ENCODE data around the gene PEPD. TPM values are rescaled to one million over a fixed set of nuclear protein-coding genes. Genes with fewer than 3 reads are reported as not detected.

The PEPD gene
- total RNA-seq, 1 experiment from 2014 or later: 83.1 TPM

- TF ChIP-seq ZSCAN18 (CRISPR knock-in tag; IDR thresholded peaks at IDR 0.05) (no peak), NR3C1 (CRISPR knock-in tag; conservative IDR thresholded peaks at IDR 0.05; ENCODE audit: low read depth) (no peak), OVOL2 (CRISPR knock-in tag; IDR thresholded peaks at IDR 0.05; ENCODE audit: borderline replicate concordance) (no peak), RORB (CRISPR knock-in tag; IDR thresholded peaks at IDR 0.05) (no peak), NFYB (CRISPR knock-in tag; conservative IDR thresholded peaks at IDR 0.05; ENCODE audit: low read depth) (no peak), ZNF138 (CRISPR knock-in tag; conservative IDR thresholded peaks at IDR 0.05) (no peak), GTF2I (CRISPR knock-in tag; conservative IDR thresholded peaks at IDR 0.05) (no peak), PRRX2 (CRISPR knock-in tag; IDR thresholded peaks at IDR 0.05) (no peak), ZNF317 (CRISPR knock-in tag; IDR thresholded peaks at IDR 0.05; ENCODE audit: borderline replicate concordance, low read depth) (no peak), NR2C2 (CRISPR knock-in tag; IDR thresholded peaks at IDR 0.05) (no peak), HMGA2 (CRISPR knock-in tag; IDR thresholded peaks at IDR 0.05) (no peak), IRF1 (CRISPR knock-in tag; IDR thresholded peaks at IDR 0.05) (no peak), TCF7 (CRISPR knock-in tag; IDR thresholded peaks at IDR 0.05; ENCODE audit: low read depth) (no peak)
Measured at GRCh38 chr19:33450689-33451088, 70.9 kb downstream of the PEPD start (continued).

- CTCF ChIA-PET: interaction anchor here (1.9 to 2.7 kb wide), 2 partner anchors 17 to 19 kb away, joined by 10 to 13 read pairs; no protein-coding TSS in a partner anchor
- H3K27me3 Mint-ChIP-seq (ENCODE audit: low read depth): no peaks in the 10 kb centered on the region
- H3K27ac Mint-ChIP-seq: no peak overlapping the region
- no peak for TF ChIP-seq EMX1 (CRISPR knock-in tag; IDR thresholded peaks at IDR 0.05)
- no peak for TF ChIP-seq ZNF512 (CRISPR knock-in tag; IDR thresholded peaks at IDR 0.05; ENCODE audit: borderline replicate concordance)
- no peak for TF ChIP-seq GRHL2 (CRISPR knock-in tag; IDR thresholded peaks at IDR 0.05; ENCODE audit: insufficient replicate concordance, severe bottlenecking)
- TF ChIP-seq USF2 (CRISPR knock-in tag; IDR thresholded peaks at IDR 0.05): no peak
- TF ChIP-seq PREB (CRISPR knock-in tag; IDR thresholded peaks at IDR 0.05; ENCODE audit: borderline replicate concordance): no peak
- no peak for TF ChIP-seq MYBL2 (CRISPR knock-in tag; IDR thresholded peaks at IDR 0.05)
- TF ChIP-seq ZBTB43 (CRISPR knock-in tag; IDR thresholded peaks at IDR 0.05): no peak
- TF ChIP-seq FOXP4 (CRISPR knock-in tag; IDR thresholded peaks at IDR 0.05): no peak
- no peak for TF ChIP-seq AR (CRISPR knock-in tag; IDR thresholded peaks at IDR 0.05)
- TF ChIP-seq RELA (CRISPR knock-in tag; IDR thresholded peaks at IDR 0.05; ENCODE audit: borderline replicate concordance): no peak
- TF ChIP-seq ESRRA (CRISPR knock-in tag; IDR thresholded peaks at IDR 0.05; ENCODE audit: borderline replicate concordance): no peak
- H3K36me3 Mint-ChIP-seq: no peaks in the 10 kb centered on the region
- H3K4me3 Mint-ChIP-seq: no peak overlapping the region
- DNase-seq (ENCODE audit: low spot score) (no peak), ATAC-seq (no peak)
- H3K9me3 Mint-ChIP-seq: no peaks in the 10 kb centered on the region
- POLR2A ChIA-PET: no interaction called here
- H3K4me1 Mint-ChIP-seq: no peaks in the 10 kb centered on the region
Measured at GRCh38 chr19:33449799-33450198, 71.8 kb downstream of the PEPD start.

Measured in WTC11 (cell line).